Hepatocyte (in vitro differentiated cells): ENCODE results near the gene ACR. TPM values are rescaled to one million over a fixed set of nuclear protein-coding genes. Genes with fewer than 3 reads are reported as not detected.

Source experiments
- DNase-seq: peaks from one replicate; pipeline ENCODE4 v3.0.0-alpha.2; 2016; ENCODE audit warnings: low spot score
- H2AFZ ChIP-seq: fragments of 200-600 bp; sonication (generic); 2 replicates; pipeline ENCODE4 v1.6.0; 2016; ENCODE audit warnings: antibody characterized with exemption, mild to moderate bottlenecking
- H3K27ac ChIP-seq: fragments of 200-600 bp; sonication (generic); 2 replicates; pipeline ENCODE4 v1.5.1; 2016; ENCODE audit warnings: mild to moderate bottlenecking
- H3K27me3 ChIP-seq: fragments of 200-600 bp; sonication (generic); 2 replicates; pipeline ENCODE4 v1.6.1; 2016
- H3K36me3 ChIP-seq: fragments of 200-600 bp; sonication (generic); replicated peaks from 2 replicates; pipeline ENCODE4 v1.5.1; 2016; ENCODE audit warnings: low read depth; ENCODE audit not compliant: insufficient read depth
- H3K4me1 ChIP-seq: fragments of 200-600 bp; sonication (generic); 2 replicates; pipeline ENCODE4 v1.5.1; 2016; ENCODE audit warnings: mild to moderate bottlenecking, moderate library complexity; ENCODE audit not compliant: insufficient read depth
- H3K4me2 ChIP-seq: fragments of 200-600 bp; sonication (generic); 2 replicates; pipeline ENCODE4 v1.6.0; 2016
- H3K4me3 ChIP-seq: fragments of 200-600 bp; sonication (generic); 2 replicates; pipeline ENCODE4 v1.5.1; 2016; ENCODE audit warnings: mild to moderate bottlenecking
- H3K79me2 ChIP-seq: fragments of 200-600 bp; sonication (generic); 2 replicates; pipeline ENCODE4 v1.6.0; 2017; ENCODE audit warnings: mild to moderate bottlenecking
- H3K9me2 ChIP-seq: fragments of 200-600 bp; sonication (generic); replicated peaks from 2 replicates; pipeline ENCODE4 v1.6.0; 2017; ENCODE audit warnings: mild to moderate bottlenecking; ENCODE audit not compliant: insufficient read depth
- H3K9me3 ChIP-seq: fragments of 200-600 bp; sonication (generic); 2 replicates; pipeline ENCODE4 v1.5.1; 2016; ENCODE audit warnings: low read depth, mild to moderate bottlenecking
- H4K20me1 ChIP-seq: fragments of 200-600 bp; sonication (generic); 2 replicates; pipeline ENCODE4 v1.6.0; 2016; ENCODE audit warnings: mild to moderate bottlenecking; ENCODE audit not compliant: insufficient read depth, poor library complexity, severe bottlenecking
- EZH2 ChIP-seq: fragments of 200-600 bp; sonication (generic); IDR thresholded peaks from 2 replicates; pipeline ENCODE4 v1.6.1; 2016; ENCODE audit warnings: antibody characterized with exemption, mild to moderate bottlenecking, borderline replicate concordance
- EZH2phosphoT487 ChIP-seq: fragments of 200-600 bp; sonication (generic); IDR thresholded peaks from one replicate; pipeline ENCODE4 v1.6.1; 2018; ENCODE audit warnings: antibody characterized with exemption, mild to moderate bottlenecking, low read depth, moderate library complexity; ENCODE audit not compliant: unreplicated experiment, severe bottlenecking
- WGBS: methylation state at CpG from one replicate; pipeline ENCODE4 v1.1.6; 2016; ENCODE audit warnings: low lambda C conversion rate; ENCODE audit errors: missing lambda C conversion rate; 5-methylcytosine and 5-hydroxymethylcytosine counted together
- polyA plus RNA-seq: library from polyadenylated mRNA; unstranded; fragments of >200 nt; fragmentation: Nextera tagmentation; extraction: Ambion mirVana; gene quantifications from 2 replicates; pipeline ENCODE4 v1.2.1, GENCODE V29; 2016
- total RNA-seq: library from RNA; depleted of rRNA; stranded (reverse); fragments of >200 nt; gene quantifications from 2 replicates; pipeline ENCODE4 v1.2.3, GENCODE V29; 2014
- TF ChIP-seq, protein P1 (sequence below): fragments of 200-600 bp; sonication (generic); IDR thresholded peaks from 2 replicates; pipeline ENCODE4 v1.5.1; 2016; ENCODE audit warnings: antibody characterized with exemption, mild to moderate bottlenecking; ENCODE audit not compliant: poor library complexity

Gene ACR
- total and polyA plus RNA-seq, 2 experiments from 2014 or later, result not detected

DNA sequence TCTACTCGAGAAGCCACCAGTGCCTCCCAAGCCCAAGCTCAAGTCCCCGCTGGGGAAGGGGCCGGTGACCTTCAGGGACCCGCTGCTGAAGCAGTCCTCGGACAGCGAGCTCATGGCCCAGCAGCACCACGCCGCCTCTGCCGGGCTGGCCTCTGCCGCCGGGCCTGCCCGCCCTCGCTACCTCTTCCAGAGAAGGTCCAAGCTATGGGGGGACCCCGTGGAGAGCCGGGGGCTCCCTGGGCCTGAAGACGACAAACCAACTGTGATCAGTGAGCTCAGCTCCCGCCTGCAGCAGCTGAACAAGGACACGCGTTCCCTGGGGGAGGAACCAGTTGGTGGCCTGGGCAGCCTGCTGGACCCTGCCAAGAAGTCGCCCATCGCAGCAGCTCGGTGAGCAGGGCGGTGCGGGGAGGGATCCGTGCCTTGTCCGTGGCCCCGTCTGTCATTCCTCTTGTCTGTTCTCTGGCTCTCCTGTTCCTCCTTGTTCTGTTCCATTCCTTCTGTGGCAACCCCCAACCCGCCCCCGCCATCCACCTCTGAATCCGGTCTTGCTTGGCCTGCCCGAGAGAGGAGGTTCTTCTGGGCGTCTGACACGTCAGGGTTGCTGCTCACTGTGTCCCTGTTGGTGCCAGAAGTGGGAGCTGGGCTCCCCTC lies 15.8 kb upstream of the ACR start:
- no peaks in the 10 kb centered on the region for H3K9me2 ChIP-seq
- H3K27me3 ChIP-seq, result peaks cover 25% of the 10 kb centered on the region
- H2AFZ ChIP-seq, result no peak overlapping the region
- no peaks in the 10 kb centered on the region for H4K20me1 ChIP-seq
- H3K4me2 ChIP-seq, result no peak overlapping the region
- TF ChIP-seq EZH2 (no peak), EZH2phosphoT487 (no peak)
- TF ChIP-seq, protein P1, sequence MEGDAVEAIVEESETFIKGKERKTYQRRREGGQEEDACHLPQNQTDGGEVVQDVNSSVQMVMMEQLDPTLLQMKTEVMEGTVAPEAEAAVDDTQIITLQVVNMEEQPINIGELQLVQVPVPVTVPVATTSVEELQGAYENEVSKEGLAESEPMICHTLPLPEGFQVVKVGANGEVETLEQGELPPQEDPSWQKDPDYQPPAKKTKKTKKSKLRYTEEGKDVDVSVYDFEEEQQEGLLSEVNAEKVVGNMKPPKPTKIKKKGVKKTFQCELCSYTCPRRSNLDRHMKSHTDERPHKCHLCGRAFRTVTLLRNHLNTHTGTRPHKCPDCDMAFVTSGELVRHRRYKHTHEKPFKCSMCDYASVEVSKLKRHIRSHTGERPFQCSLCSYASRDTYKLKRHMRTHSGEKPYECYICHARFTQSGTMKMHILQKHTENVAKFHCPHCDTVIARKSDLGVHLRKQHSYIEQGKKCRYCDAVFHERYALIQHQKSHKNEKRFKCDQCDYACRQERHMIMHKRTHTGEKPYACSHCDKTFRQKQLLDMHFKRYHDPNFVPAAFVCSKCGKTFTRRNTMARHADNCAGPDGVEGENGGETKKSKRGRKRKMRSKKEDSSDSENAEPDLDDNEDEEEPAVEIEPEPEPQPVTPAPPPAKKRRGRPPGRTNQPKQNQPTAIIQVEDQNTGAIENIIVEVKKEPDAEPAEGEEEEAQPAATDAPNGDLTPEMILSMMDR, result no peak
- DNase-seq, result no peak
- no peak overlapping the region for H3K27ac ChIP-seq
- no peaks in the 10 kb centered on the region for H3K9me3 ChIP-seq
- no peaks in the 10 kb centered on the region for H3K4me1 ChIP-seq
- H3K4me3 ChIP-seq, result no peak overlapping the region
- 94% methylated on average over 33 of the region's 33 CpGs for WGBS
- H3K79me2 ChIP-seq, result no peaks in the 10 kb centered on the region
- no peaks in the 10 kb centered on the region for H3K36me3 ChIP-seq

DNA sequence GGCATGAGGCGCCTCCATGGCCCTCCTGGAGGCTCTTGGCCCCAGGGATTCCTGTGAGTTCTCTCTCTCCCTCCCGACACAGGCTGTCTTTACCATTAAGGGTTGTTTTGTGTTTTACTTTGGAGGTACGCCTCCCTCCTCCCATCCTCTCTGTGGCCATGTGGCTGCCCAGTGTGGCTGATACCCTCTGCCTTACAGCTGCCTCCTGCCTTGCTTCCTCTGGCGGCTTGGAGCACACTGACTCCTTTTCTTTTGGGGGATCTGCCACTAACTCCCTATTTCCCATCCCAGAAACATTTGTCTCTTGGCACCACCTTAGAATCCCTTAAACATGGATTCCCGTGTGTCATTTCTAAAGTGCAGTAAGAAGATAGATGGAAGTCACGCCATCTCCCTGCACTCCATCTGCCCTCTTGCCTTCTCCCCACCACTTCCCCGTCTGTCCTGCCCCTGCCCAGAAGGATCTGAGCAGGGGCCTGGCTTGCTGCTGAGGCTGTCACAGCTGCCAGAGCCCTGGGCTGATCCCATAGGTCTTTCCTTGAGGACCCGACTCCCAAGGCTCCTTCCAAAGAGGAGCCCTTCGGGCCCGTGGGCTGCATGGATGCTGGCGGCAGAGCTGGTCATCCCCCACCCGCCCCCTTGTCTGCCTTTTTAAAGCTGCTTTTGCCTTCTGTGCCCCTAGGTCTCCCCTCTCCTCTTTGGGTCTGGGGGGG lies 15.1 kb upstream of the ACR start:
- TF ChIP-seq EZH2 (no peak), EZH2phosphoT487 (no peak)
- TF ChIP-seq, protein P1, result no peak
- DNase-seq, result no peak

DNA sequence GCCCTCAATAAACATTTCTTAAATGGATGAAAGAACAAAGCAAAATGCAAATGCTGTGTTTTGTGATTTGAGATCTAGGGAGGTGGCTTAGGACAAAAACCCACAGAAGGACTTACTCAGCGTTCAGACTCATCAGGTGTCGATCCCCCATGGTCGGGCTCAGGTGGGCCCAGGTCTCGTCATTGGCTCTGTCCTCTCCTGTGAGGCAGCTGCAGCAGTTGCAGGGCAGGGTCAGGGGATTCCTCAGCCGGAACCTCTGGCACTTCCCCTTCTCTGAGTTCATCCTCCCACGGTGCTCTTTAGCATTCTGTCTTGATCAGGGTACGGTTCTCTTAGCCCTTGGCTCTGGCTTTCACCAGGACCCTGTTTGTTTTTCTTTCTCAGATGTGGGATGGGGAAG lies 14.0 kb upstream of the ACR start:
- H3K4me3 ChIP-seq, result no peak overlapping the region
- H4K20me1 ChIP-seq, result no peaks in the 10 kb centered on the region
- no peak overlapping the region for H3K27ac ChIP-seq
- H2AFZ ChIP-seq, result no peak overlapping the region
- no peaks in the 10 kb centered on the region for H3K9me2 ChIP-seq
- no peaks in the 10 kb centered on the region for H3K9me3 ChIP-seq
- H3K4me2 ChIP-seq, result no peak overlapping the region
- no peaks in the 10 kb centered on the region for H3K4me1 ChIP-seq
- no peak for DNase-seq
- no peaks in the 10 kb centered on the region for H3K36me3 ChIP-seq
- H3K27me3 ChIP-seq, result peaks cover 17% of the 10 kb centered on the region
- 88% methylated on average over 7 of the region's 7 CpGs for whole genome bisulfite sequencing
- no peaks in the 10 kb centered on the region for H3K79me2 ChIP-seq
- no peak for TF ChIP-seq EZH2phosphoT487
- TF ChIP-seq, protein P1, result no peak
- TF ChIP-seq EZH2, result no peak

More for the DNA sequence above, 15.1 kb upstream of the ACR start:
- WGBS, result 94% methylated on average over 12 of the region's 12 CpGs
- Histone ChIP-seq H3K36me3 (no peaks in the 10 kb centered on the region), H3K9me3 (no peaks in the 10 kb centered on the region), H3K27ac (no peak overlapping the region), H3K79me2 (no peaks in the 10 kb centered on the region), H3K9me2 (no peaks in the 10 kb centered on the region), H3K4me1 (no peaks in the 10 kb centered on the region), H3K4me3 (no peak overlapping the region), H2AFZ (no peak overlapping the region), H4K20me1 (no peaks in the 10 kb centered on the region), H3K4me2 (no peak overlapping the region), H3K27me3 (peaks cover 25% of the 10 kb centered on the region)
